Testis (tissue), 3 donors: ENCODE results near the gene GCC2. TPM values are rescaled to one million over a fixed set of nuclear protein-coding genes. Genes with fewer than 3 reads are reported as not detected.
"Not testable (repeated sequence)": the region's sequence is repeated elsewhere in the genome, so short reads cannot be mapped to it uniquely, and the experiment has no call there.

Experiments
- DNase-seq: peaks from one replicate; pipeline ENCODE4 v3.0.0-alpha.2; 2019
- H3K27ac ChIP-seq, 2 donors: fragments of 200-600 bp; sonication (generic); one replicate each; pipeline ENCODE4 v1.5.1; 2019
- H3K27me3 ChIP-seq: fragments of 200-600 bp; sonication (generic); one replicate; pipeline ENCODE4 v1.5.1; 2019
- H3K36me3 ChIP-seq: fragments of 200-600 bp; sonication (generic); one replicate; pipeline ENCODE4 v1.5.1; 2017; ENCODE audit warnings: low read depth; ENCODE audit errors: missing control alignments
- H3K4me1 ChIP-seq: fragments of 200-600 bp; sonication (generic); one replicate; pipeline ENCODE4 v1.5.1; 2019
- H3K4me3 ChIP-seq, 2 donors: fragments of 200-600 bp; sonication (generic); one replicate each; pipeline ENCODE4 v1.5.1; 2017 to 2019
- H3K9me3 ChIP-seq: fragments of 200-600 bp; sonication (generic); one replicate; pipeline ENCODE4 v1.5.1; 2017
- POLR2A ChIP-seq: fragments of 450-650 bp; IDR thresholded peaks from one replicate; pipeline ENCODE4 v1.6.1; 2017; ENCODE audit warnings: antibody characterized with exemption, mild to moderate bottlenecking, moderate library complexity
- WGBS, 2 donors: methylation state at CpG; one replicate each; pipeline ENCODE4 v1.1.5; 2018; 5-methylcytosine and 5-hydroxymethylcytosine counted together
- intact Hi-C: fragments of 100-400 bp; cut with DNase I; formaldehyde crosslinking; loops from one replicate; pipeline ENCODE4 v1.15.1; 2023; ENCODE audit warnings: low total_unique reads
- polyA plus RNA-seq: library from polyadenylated mRNA; stranded (reverse); fragments of 350-450 nt; fragmentation: Illumina TruSeq; extraction: RNeasy Lipid Tissue Mini Kit (QIAGEN cat#74804); gene quantifications from one replicate; pipeline ENCODE4 v1.2.3, GENCODE V29; 2014; ENCODE audit warnings: low read depth, low replicate concordance; ENCODE audit not compliant: insufficient read depth
- total RNA-seq, 2 donors: library from RNA; depleted of rRNA; stranded (reverse); fragments of >200 nt; gene quantifications; one replicate each; pipeline ENCODE4 v1.2.3, GENCODE V29; 2016
- TF ChIP-seq, protein P1 (sequence below), 3 experiments: fragments of 450-650 bp in 2 of 3; fragments of 200-600 bp in 1 of 3; sonication (generic) in 1 of 3; IDR thresholded peaks; one replicate each; pipeline ENCODE4 v1.5.1; 2016 to 2019; ENCODE audit warnings: antibody characterized with exemption in 3 of 3, mild to moderate bottlenecking in 2 of 3, moderate library complexity in 1 of 3

The GCC2 gene
- total and polyA plus RNA-seq, 3 donors from 2014 or later, result 5.8 to 59.6 (median 42.2) TPM

DNA sequence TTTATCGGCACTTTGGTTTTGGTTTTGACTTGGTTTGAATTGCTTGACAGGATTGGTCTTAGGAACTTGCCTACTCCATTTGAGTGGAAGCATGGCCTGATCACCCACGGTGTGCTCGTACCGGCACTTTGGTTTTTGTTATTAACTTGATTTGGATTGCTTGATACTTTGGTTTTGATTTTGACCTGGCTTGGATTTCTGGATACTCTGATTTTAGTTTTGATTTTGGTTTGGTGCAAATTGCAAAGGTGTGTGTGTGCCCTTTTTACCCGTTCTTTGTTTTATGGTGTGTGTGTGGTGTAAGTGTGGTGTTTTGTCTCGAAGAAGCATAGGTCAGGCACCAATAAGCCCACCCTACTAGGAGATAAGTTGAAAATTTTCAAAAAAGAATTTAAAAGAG, 75.7 kb downstream of the GCC2 start:
- not testable (repeated sequence) for H3K4me3 ChIP-seq

GRCh38 chr2:108525258-108525657, 76.3 kb downstream of the GCC2 start:
- H3K27ac ChIP-seq, H3K27me3 ChIP-seq, H3K9me3 ChIP-seq, H3K4me1 ChIP-seq, intact Hi-C loops, DNase-seq, H3K36me3 ChIP-seq, H3K4me3 ChIP-seq: not testable (repeated sequence)

More for the DNA sequence above, 75.7 kb downstream of the GCC2 start:
- H3K9me3 ChIP-seq, DNase-seq, H3K36me3 ChIP-seq, H3K4me1 ChIP-seq, H3K27me3 ChIP-seq, intact Hi-C loops, H3K27ac ChIP-seq: not testable (repeated sequence)
- 97% methylated on average over 5 of the region's 6 CpGs; no CpG with 5 or more reads in 1 of the 2 donors for WGBS, 2 donors

- peaks cover 3% of the 10 kb centered on the region for H3K4me1 ChIP-seq
- H3K4me3 ChIP-seq, result no peak overlapping the region
- DNase-seq, result no peak
- H3K27me3 ChIP-seq, result no peaks in the 10 kb centered on the region
- WGBS, 2 donors, result 93 to 96% methylated on average over 5 of the region's 5 CpGs
- TF ChIP-seq, protein P1, sequence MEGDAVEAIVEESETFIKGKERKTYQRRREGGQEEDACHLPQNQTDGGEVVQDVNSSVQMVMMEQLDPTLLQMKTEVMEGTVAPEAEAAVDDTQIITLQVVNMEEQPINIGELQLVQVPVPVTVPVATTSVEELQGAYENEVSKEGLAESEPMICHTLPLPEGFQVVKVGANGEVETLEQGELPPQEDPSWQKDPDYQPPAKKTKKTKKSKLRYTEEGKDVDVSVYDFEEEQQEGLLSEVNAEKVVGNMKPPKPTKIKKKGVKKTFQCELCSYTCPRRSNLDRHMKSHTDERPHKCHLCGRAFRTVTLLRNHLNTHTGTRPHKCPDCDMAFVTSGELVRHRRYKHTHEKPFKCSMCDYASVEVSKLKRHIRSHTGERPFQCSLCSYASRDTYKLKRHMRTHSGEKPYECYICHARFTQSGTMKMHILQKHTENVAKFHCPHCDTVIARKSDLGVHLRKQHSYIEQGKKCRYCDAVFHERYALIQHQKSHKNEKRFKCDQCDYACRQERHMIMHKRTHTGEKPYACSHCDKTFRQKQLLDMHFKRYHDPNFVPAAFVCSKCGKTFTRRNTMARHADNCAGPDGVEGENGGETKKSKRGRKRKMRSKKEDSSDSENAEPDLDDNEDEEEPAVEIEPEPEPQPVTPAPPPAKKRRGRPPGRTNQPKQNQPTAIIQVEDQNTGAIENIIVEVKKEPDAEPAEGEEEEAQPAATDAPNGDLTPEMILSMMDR (IDR thresholded peaks at IDR 0.05), result no peak
- TF ChIP-seq POLR2A, result no peak
- H3K9me3 ChIP-seq, result no peaks in the 10 kb centered on the region
- H3K36me3 ChIP-seq, result no peaks in the 10 kb centered on the region
- H3K27ac ChIP-seq, result no peak overlapping the region
- intact Hi-C loops, result no loop called here
Observed at GRCh38 chr2:108531674-108532055, 82.7 kb downstream of the GCC2 start.

- Histone ChIP-seq H3K27ac (peak within 1 kb of the TSS; percentile 81 to 83), H3K9me3 (no peaks in the 10 kb centered on the region), H3K4me1 (peaks cover 3% of the 10 kb centered on the region), H3K36me3 (no peaks in the 10 kb centered on the region), H3K4me3 (peak within 1 kb of the TSS; percentile 53 to 71), H3K27me3 (no peaks in the 10 kb centered on the region)
- peak; percentile 95 for DNase-seq
- intact Hi-C loops, result no loop called here
- TF ChIP-seq POLR2A, result peak; percentile 70
- TF ChIP-seq, protein P1 (IDR thresholded peaks at IDR 0.05), result no peak
- 0 to 1% methylated on average over 6 to 12 of the region's 87 CpGs for WGBS, 2 donors
Observed at GRCh38 chr2:108533832-108534583, 85.0 kb downstream of the GCC2 start, which contains the start of gene LIMS1. TSS of gene LIMS1 (plus strand) at chr2:108534470. CDS start at chr2:108534563, 93 bp downstream.

DNA sequence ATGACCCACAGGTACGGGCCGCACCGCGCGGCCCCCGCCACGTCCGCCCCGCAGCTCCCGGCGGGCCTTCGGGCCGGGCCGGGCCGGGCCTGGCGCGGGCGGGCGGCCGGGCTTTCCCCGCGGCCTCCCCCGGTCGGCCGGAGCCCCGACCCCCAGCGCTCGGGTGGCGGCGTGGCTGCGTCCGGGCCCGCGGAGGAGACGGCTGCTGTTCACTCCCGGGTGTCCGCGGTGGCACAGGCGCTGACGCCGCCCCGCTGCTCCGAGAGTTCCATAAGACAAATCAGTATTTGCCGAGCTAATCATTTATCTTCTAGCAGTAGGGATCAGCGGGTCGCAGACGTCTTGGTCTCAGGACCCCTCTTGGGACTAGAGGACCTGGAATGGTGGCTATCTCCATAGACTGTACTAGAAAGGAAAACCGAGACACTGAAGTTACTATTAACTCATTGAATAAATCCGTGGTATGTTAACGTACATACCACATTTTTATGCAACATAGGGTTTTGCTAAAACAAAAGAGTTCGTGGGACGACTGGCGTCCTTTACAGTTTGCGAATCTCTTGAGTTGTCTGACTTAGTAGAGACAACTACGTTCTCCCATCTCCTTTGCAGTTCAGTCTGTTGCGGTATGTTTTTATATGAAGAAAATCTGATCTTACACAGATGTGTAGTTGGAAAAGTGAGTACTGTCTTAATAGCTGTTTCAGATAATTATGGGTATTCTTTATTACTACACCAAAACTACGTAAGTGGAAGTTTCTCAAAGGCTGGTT, 85.8 kb downstream of the GCC2 start:
- H3K9me3 ChIP-seq, result no peaks in the 10 kb centered on the region
- 0 to 1% methylated on average over 15 to 40 of the region's 57 CpGs for WGBS, 2 donors
- peak overlapping the region; percentile 53 to 71 for H3K4me3 ChIP-seq
- no peak for TF ChIP-seq POLR2A
- TF ChIP-seq, protein P1 (IDR thresholded peaks at IDR 0.05), result no peak
- peak; percentile 47 for DNase-seq
- H3K27ac ChIP-seq, result peak overlapping the region; percentile 68 to 83
- no peaks in the 10 kb centered on the region for H3K27me3 ChIP-seq
- H3K36me3 ChIP-seq, result no peaks in the 10 kb centered on the region
- peaks cover 3% of the 10 kb centered on the region for H3K4me1 ChIP-seq
- intact Hi-C loops, result no loop called here
